IgD-negative memory B cell (primary cell): Measurements from ENCODE around the gene PSMG1. TPM values are rescaled to one million over a fixed set of nuclear protein-coding genes. Genes with fewer than 3 reads are reported as not detected.
A peak's percentile ranks its signal among the peaks of the same experiment; 100 is the strongest.

ENCODE experiments used
- H3K27ac Mint-ChIP-seq, 3 donors: one replicate each; pipeline ENCODE4 v1.8.0; 2020 to 2022; ENCODE audit warnings: mild to moderate bottlenecking in 3 of 3, mixed read lengths in 3 of 3, moderate library complexity in 1 of 3
- H3K27me3 Mint-ChIP-seq: one replicate; pipeline ENCODE4 v1.8.0; 2021; ENCODE audit warnings: mixed read lengths
- H3K36me3 Mint-ChIP-seq: one replicate; pipeline ENCODE4 v1.8.0; 2020; ENCODE audit warnings: mild to moderate bottlenecking, mixed read lengths
- H3K4me1 Mint-ChIP-seq, 3 donors: one replicate each; pipeline ENCODE4 v1.8.0; 2020 to 2022; ENCODE audit warnings: mixed read lengths in 3 of 3, mild to moderate bottlenecking in 1 of 3
- H3K4me3 Mint-ChIP-seq, 4 donors: one replicate each; pipeline ENCODE4 v1.8.0; 2020 to 2022; ENCODE audit warnings: mild to moderate bottlenecking in 4 of 4, mixed read lengths in 4 of 4, moderate library complexity in 3 of 4
- H3K9me3 Mint-ChIP-seq, 3 donors: one replicate each; pipeline ENCODE4 v1.8.0; 2020 to 2021; ENCODE audit warnings: mixed read lengths in 3 of 3, mild to moderate bottlenecking in 1 of 3
- polyA plus RNA-seq: library from polyadenylated mRNA; unstranded; fragments of 300-500 nt; fragmentation: Illumina TruSeq; gene quantifications from one replicate; pipeline ENCODE4 v1.2.3, GENCODE V29; 2021

The PSMG1 gene
- polyA plus RNA-seq, 1 donor from 2014 or later = 39.4 TPM

DNA sequence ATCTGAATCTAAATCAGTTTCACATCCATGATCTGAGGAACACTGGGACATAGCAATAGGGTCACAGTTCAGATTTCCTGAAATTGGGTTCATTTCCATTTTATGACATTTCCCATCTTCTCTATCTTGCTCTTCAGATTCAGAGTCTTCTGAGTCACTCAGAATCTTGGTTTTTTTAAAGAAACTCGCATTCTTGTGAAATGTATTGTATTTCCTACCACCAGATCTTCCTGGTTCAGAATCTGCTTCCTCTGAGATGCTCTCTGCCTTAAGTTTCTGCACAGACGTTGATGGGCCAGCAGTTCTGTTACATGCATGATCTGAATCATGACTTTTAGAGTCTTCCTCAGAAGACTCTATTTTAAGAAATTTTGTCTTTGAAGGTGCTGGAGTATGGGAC lies 15.5 kb upstream of the PSMG1 start:
- no peak overlapping the region for H3K27ac Mint-ChIP-seq
- no peaks in the 10 kb centered on the region for H3K9me3 Mint-ChIP-seq
- no peaks in the 10 kb centered on the region for H3K27me3 Mint-ChIP-seq
- peaks cover 6 to 9% (median 7%) of the 10 kb centered on the region in 3 donors for H3K4me1 Mint-ChIP-seq
- peaks cover 9% of the 10 kb centered on the region for H3K36me3 Mint-ChIP-seq
- H3K4me3 Mint-ChIP-seq = no peak overlapping the region

DNA sequence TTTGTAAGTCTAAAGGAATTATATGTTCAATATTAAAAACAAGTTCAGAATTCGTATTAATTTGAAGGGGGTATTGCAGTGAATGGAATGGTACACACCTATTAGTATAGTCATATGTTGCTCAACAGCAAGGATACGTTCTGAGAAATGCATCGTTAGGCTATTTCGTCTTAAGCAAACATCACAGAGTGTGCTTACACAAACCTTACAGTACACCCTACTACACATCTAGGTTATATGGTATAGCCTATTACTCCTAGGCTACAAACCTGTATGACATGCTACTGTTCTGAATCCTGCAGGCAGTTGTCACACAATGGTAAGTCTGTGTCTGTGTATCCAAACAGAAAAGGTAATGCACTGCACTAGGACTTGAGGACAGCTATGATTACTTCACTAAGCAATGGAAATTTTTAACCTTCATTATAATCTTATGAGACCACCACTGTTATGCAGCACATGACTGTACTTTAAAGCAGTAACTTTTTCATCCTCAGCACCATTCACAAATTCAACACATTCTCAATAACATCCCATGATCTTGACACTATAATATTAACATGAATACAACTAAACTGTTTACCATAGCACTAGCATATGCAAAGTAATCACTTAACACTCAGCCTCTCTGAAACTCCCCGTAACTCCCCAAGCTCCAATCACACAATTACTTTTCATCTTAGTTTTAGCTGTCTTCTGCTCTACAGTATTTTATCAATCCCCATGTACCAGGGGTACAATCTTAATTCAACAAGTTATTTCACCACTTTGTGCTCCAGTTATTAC lies 14.4 kb upstream of the PSMG1 start:
- no peaks in the 10 kb centered on the region for H3K9me3 Mint-ChIP-seq
- no peak overlapping the region for H3K4me3 Mint-ChIP-seq
- H3K4me1 Mint-ChIP-seq = peaks cover 6 to 9% (median 7%) of the 10 kb centered on the region in 3 donors
- H3K27ac Mint-ChIP-seq = peak overlapping the region in 1 of 3 donors; percentile 88
- H3K36me3 Mint-ChIP-seq = peaks cover 9% of the 10 kb centered on the region
- H3K27me3 Mint-ChIP-seq = no peaks in the 10 kb centered on the region

DNA sequence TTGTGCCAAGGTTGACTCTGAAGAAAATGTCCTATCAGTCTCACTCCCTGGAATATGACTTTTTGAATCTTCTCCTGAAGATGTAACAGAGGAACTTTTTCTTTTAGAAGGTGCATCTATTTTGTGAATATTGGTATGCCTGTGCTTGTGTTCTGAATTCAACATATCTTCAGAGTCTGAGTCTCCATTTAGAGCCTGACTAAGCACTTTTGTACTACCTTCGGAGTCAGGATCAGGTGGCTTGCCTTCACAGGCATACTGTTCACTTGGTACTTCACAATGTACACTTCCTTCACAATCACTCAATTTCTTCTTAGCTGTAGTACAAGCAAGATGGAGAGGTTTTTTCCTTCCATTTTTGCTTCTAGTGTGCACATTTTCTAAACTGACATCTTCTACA lies 13.6 kb upstream of the PSMG1 start:
- peaks cover 9% of the 10 kb centered on the region for H3K36me3 Mint-ChIP-seq
- H3K27me3 Mint-ChIP-seq = no peaks in the 10 kb centered on the region
- peaks cover 6 to 9% (median 7%) of the 10 kb centered on the region in 3 donors for H3K4me1 Mint-ChIP-seq
- peak overlapping the region in 2 of 3 donors; percentile 88 to 90 for H3K27ac Mint-ChIP-seq
- H3K4me3 Mint-ChIP-seq = no peak overlapping the region
- H3K9me3 Mint-ChIP-seq = no peaks in the 10 kb centered on the region

DNA sequence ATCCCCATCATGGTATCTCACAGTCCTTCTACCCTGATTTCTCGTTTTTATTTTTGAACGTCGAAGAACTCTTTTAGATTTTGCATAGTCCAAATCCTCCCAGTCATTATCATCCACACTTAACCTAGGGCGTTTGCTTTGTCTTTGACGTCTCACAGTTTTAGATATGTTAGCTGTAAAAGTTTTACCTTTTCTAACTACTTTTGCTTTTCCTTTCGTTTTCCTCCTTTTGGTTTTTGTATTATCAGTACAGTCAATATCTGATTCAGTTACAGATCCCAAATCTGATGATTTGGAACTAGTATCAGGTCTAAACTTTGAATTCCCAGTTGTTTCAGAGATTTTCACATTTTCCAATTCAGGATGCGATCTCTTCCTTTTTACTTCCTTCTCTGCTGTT lies 13.1 kb upstream of the PSMG1 start:
- Mint-ChIP-seq H3K27me3 (no peaks in the 10 kb centered on the region), H3K9me3 (no peaks in the 10 kb centered on the region), H3K4me1 (peaks cover 6 to 9% (median 7%) of the 10 kb centered on the region in 3 donors), H3K4me3 (no peak overlapping the region), H3K27ac (peak overlapping the region in 2 of 3 donors; percentile 88 to 90), H3K36me3 (peaks cover 9% of the 10 kb centered on the region)

DNA sequence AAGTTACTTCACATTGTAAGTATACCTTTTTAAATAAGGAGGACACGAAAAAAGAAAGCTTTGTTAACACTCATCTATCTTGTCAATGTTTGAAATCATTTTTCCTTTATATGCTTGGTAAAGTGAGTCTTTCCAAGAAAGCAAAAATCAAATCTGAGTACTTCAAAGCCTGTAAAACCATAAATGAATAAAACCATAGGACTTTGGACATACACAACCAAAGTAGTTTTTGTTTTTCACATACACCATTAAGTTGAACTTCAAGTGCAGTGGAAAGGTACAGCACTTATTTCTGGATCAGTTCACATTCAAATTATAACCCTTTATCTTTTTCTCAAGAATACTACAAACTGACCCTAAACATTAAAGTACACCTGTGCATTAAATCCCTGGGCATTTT lies 10.1 kb upstream of the PSMG1 start:
- Mint-ChIP-seq H3K4me3 (no peak overlapping the region), H3K36me3 (peaks cover 5% of the 10 kb centered on the region), H3K9me3 (no peaks in the 10 kb centered on the region), H3K27ac (peak overlapping the region in 2 of 3 donors; percentile 29 to 60), H3K27me3 (no peaks in the 10 kb centered on the region), H3K4me1 (peaks cover 7 to 12% (median 9%) of the 10 kb centered on the region in 3 donors)

DNA sequence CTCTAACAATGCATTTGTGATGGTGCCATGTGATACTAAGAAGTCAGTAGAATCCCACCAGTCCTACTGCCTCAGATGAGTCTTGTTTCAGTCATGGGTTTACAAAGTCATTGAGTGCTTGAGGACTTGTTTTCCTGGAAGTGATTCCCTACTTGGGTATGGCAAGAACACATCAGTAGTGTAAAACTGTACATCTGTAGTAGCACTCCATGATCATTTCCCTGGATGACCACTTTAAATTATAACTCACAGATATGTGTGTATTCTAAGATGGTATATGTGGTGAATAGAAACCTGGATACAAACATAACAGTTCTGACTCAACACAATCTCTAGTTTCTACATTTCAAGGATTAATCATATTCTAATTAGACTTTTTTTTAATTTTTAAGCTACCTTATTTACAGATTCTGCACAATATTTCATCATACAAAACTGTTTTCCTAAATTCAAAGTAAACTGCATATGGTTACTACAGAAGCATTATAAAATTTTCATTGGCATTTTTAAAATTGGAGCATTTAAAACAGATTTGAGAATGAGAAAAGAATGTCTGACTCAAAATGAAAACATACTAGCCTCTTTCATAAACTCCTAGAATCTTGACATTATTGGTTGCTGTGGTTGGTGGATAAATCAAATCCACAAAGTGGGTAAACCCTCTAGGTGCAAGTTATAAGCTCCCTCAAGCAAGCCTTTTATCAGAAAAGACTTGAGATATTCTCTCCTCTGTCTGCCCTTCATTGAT lies 6.8 kb upstream of the PSMG1 start:
- peaks cover under 1% of the 10 kb centered on the region for H3K36me3 Mint-ChIP-seq
- no peak overlapping the region for H3K27ac Mint-ChIP-seq
- H3K4me1 Mint-ChIP-seq = peaks cover 5 to 19% (median 13%) of the 10 kb centered on the region in 3 donors
- H3K9me3 Mint-ChIP-seq = no peaks in the 10 kb centered on the region
- H3K4me3 Mint-ChIP-seq = no peak overlapping the region
- H3K27me3 Mint-ChIP-seq = no peaks in the 10 kb centered on the region

DNA sequence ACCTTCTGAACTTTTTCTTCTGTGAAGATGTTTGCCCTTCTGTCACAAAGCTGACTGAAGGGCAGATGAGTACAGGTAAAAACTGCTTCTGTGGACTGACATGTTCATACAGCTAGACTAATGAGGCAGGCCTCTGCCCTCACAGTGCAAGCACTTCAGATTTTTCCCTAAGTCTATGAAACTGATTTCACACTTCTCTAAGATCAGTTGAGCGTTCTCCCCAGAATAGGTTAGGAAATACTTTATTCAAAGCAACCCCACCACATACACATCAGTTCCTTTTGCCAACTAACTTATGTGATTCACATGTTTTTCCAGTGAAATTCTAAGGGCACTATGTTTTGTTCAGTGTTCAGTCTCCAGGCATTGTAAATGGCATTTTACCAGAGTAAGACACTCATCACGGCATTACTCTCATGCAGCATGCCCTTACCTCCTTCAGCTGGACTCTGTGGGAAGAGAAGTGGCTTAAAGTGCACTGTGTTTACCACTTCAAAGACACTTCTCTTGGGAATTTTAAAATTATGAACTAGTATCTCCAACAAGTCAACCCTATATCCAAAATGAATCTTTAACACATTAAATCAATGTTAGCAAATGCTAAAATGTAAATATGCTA lies 5.4 kb upstream of the PSMG1 start:
- H3K36me3 Mint-ChIP-seq = no peaks in the 10 kb centered on the region
- peaks cover 12 to 29% (median 23%) of the 10 kb centered on the region in 3 donors for H3K4me1 Mint-ChIP-seq
- no peaks in the 10 kb centered on the region for H3K27me3 Mint-ChIP-seq
- H3K4me3 Mint-ChIP-seq = peak overlapping the region in 1 of 4 donors; percentile 35
- no peaks in the 10 kb centered on the region for H3K9me3 Mint-ChIP-seq
- H3K27ac Mint-ChIP-seq = peak overlapping the region in 1 of 3 donors; percentile 16

DNA sequence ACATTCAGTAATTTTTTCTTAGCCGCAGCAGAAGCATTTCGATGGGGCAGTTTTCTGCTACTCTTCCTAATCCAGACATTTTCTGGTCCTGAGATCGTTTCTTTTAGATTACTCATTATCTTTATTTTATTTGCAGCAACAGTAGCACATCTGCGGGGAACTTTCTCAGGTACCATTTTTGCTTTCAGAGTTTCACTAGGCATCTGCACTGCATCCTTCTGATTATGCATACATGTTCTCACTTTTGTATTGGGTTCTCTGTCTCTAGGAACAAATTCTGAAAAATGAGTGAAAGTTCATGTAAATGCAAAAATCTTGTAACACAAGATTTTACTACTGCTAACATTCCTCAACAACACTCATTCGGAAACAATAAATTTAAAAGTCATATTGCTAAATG lies 3.9 kb upstream of the PSMG1 start:
- H3K27ac Mint-ChIP-seq = peak overlapping the region; percentile 27 to 78 (median 29)

DNA sequence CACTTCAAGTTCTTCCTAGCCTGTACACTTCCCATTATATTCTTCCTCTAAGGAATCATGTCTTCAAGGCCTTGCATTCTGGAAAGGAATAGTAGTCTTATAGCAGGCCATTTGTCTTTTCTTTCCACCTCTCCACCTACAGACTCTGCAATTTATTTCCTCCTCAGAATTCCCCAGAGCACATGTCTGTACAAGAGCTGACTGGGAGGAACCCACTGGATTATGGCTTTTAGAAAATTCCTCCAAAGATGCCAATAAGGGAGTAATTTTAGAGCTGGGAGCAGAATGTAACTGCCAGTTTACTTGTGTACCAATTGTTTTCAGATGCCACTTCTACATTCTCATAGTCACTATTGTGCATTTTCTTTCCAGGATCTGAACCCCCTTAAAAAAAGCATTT lies 3.4 kb upstream of the PSMG1 start:
- Mint-ChIP-seq H3K27me3 (no peaks in the 10 kb centered on the region), H3K4me1 (peaks cover 18 to 40% (median 35%) of the 10 kb centered on the region in 3 donors), H3K27ac (peak overlapping the region; percentile 29 to 78 (median 49)), H3K4me3 (peak overlapping the region in 1 of 4 donors; percentile 69), H3K9me3 (no peaks in the 10 kb centered on the region), H3K36me3 (no peaks in the 10 kb centered on the region)

More for the DNA sequence above, 3.9 kb upstream of the PSMG1 start:
- peaks cover 15 to 35% (median 32%) of the 10 kb centered on the region in 3 donors for H3K4me1 Mint-ChIP-seq
- H3K9me3 Mint-ChIP-seq = no peaks in the 10 kb centered on the region
- no peaks in the 10 kb centered on the region for H3K36me3 Mint-ChIP-seq
- H3K4me3 Mint-ChIP-seq = peak overlapping the region in 2 of 4 donors; percentile 2 to 69
- no peaks in the 10 kb centered on the region for H3K27me3 Mint-ChIP-seq

DNA sequence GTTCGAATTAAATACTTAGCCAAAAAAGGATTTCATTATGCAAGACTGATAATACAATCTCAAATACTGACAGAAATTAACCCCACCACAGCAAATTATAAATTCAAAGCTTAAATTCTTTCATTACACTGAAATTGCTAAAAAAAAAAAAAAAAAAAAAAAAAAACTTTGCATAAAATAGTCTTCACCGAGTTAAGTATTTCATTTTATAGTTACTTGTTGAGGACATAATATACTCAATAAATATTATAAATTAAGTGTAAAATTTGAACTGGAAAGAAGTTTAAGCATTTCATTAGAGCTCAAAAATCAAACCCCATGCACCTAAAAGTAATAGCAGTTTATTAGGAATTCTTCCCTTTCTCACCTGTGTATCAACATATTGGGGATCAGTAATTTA lies 1.9 kb upstream of the PSMG1 start:
- H3K9me3 Mint-ChIP-seq = no peaks in the 10 kb centered on the region
- peak overlapping the region in 2 of 4 donors; percentile 38 to 98 for H3K4me3 Mint-ChIP-seq
- H3K4me1 Mint-ChIP-seq = peaks cover 23 to 46% (median 45%) of the 10 kb centered on the region in 3 donors
- peak overlapping the region in 2 of 3 donors; percentile 76 to 83 for H3K27ac Mint-ChIP-seq
- H3K36me3 Mint-ChIP-seq = no peaks in the 10 kb centered on the region
- no peaks in the 10 kb centered on the region for H3K27me3 Mint-ChIP-seq

DNA sequence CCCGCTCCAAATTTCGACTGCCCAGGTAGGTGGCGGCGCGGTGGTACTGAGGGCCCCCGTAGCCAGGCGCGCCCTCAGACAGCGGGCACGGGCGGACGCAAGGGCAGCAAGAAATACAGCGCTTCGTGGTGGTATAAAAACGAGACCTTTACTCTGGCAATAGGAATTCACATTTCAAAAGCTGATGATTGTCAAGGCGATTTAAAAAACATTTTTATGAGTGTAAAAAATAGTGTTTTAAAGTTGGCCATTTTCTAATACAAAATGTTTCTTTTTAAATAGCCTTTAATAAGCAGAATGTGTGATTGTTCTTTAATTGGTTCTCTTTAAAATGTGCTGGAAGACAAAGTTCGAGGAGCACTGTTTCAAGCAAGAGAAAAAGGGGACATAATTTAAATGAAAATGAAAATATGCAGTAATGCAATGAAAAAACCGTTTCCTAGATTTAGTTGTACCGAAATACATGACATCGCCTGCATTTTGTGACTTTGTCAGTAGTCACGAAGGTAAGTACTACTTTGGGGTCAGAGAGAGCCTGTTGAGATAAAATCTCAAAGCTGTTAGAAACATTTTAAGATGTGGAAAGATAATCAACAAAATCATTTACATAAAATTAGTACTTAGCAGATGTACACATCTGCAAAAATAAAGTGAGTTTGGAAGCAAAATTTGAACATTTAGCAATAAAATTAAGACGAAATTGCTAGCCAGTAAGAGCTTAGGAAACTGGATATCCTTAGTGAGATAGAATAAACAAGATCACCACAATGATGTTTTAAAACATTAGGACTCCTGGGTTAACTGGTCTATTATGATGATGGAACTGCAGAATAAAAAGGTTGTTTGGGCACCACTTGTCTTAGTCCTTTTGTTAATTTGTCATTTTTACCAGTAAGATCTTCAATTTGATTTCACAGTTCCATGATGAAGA lies 1.1 kb upstream of the PSMG1 start:
- H3K27me3 Mint-ChIP-seq = no peaks in the 10 kb centered on the region
- peaks cover 23 to 48% (median 45%) of the 10 kb centered on the region in 3 donors for H3K4me1 Mint-ChIP-seq
- no peaks in the 10 kb centered on the region for H3K36me3 Mint-ChIP-seq
- peak overlapping the region; percentile 98 to 99 (median 98) for H3K4me3 Mint-ChIP-seq
- H3K27ac Mint-ChIP-seq = peak overlapping the region; percentile 76 to 96 (median 95)
- no peaks in the 10 kb centered on the region for H3K9me3 Mint-ChIP-seq

DNA sequence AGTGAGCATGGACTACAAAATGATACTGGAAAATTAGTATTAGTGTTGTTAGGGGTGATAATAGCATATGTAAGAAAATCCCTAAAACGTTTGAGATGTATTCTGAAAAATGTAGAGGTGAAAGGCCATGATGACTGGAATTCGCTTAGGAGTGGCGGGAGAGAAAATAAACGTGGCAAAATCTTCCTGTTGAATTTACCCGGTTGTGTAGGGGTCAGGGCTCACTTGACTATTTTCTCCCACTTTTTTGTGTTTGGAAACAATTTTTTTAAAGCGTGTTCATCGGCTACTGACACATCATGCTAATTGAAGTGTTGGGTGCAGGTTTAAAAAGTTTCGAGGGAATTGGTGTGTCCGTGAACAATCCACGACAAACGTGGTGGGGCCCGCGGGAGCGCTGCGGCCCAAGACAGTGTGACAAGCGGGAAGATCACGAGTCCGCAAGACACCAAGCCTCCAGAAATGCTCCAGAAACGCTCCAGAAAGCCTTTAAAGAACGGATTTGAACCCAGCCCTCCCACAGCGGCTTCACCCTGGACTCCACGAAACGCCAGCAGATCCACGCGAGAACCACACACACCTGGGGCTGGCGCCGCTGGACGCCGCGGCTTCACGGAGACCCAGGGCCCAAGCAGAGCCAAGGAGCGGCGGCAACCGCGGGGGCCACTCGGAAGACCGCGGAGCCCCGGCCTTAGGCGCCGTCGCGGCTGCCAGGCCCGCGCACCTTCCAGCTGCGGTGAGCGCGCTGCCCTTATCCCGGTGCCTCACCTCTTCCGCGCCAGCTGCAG lies 573 bp downstream of the PSMG1 start:
- Mint-ChIP-seq H3K9me3 (no peaks in the 10 kb centered on the region), H3K4me1 (peaks cover 23 to 45% (median 45%) of the 10 kb centered on the region in 3 donors), H3K27me3 (no peaks in the 10 kb centered on the region), H3K27ac (peak overlapping the region; percentile 76 to 96 (median 95)), H3K36me3 (no peaks in the 10 kb centered on the region), H3K4me3 (peak overlapping the region; percentile 98 to 99 (median 98))

DNA sequence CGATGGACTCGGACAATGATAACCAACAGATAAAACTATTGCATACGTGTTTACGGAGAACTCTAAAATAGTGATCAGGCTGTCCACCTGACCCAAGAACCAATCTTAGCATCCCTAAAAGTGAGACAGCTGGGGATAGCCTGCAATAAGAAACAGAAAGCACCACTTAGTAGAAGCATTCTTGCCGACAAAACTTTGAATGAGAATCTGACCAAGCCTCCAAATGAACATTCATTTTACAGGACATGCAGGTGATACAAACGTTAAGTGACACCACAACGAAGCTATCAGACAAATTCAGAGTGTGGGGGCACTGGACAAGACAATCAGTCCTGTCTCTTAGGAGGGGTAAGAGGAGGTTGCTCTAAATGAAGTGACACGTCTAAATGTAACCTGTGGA lies 1.2 kb downstream of the PSMG1 start:
- H3K9me3 Mint-ChIP-seq = no peaks in the 10 kb centered on the region
- H3K4me1 Mint-ChIP-seq = peaks cover 22 to 44% (median 43%) of the 10 kb centered on the region in 3 donors
- peak overlapping the region in 2 of 3 donors; percentile 76 to 95 for H3K27ac Mint-ChIP-seq
- H3K36me3 Mint-ChIP-seq = no peaks in the 10 kb centered on the region
- H3K4me3 Mint-ChIP-seq = peak overlapping the region; percentile 98 to 99 (median 98)
- H3K27me3 Mint-ChIP-seq = no peaks in the 10 kb centered on the region
